Fibroblast of skin of left quadriceps (primary cell): Measurements from ENCODE around the gene GDNF.
A peak's percentile ranks its signal among the peaks of the same experiment; 100 is the strongest.
"Not testable (repeated sequence)": the region's sequence is repeated elsewhere in the genome, so short reads cannot be mapped to it uniquely, and the experiment has no call there.

Experiments used
- DNase-seq, 2 experiments: peaks; one replicate each; pipeline ENCODE4 v3.0.0-alpha.2; 2013; ENCODE audit warnings: low read depth in 2 of 2

Gene GDNF

DNA sequence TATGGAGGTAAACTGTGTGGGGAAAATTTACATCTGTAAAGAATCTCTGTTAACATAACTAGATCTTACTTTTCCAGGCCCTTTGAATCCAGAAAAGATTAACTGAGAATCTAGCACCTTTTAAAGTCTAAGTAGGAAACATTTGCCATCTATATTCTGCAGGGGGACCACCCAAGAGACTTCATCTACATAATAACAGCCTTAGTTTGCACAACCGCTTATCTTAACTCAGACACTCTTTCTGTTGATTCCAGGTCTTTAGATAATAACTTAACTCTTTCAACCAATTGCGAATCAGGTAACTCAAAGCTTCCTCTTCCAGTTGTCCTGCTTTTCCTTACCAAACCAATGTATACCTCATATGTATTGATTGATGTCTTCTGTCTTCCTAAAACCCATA lies 53.4 kb downstream of the GDNF start:
- DNase-seq = no peak

DNA sequence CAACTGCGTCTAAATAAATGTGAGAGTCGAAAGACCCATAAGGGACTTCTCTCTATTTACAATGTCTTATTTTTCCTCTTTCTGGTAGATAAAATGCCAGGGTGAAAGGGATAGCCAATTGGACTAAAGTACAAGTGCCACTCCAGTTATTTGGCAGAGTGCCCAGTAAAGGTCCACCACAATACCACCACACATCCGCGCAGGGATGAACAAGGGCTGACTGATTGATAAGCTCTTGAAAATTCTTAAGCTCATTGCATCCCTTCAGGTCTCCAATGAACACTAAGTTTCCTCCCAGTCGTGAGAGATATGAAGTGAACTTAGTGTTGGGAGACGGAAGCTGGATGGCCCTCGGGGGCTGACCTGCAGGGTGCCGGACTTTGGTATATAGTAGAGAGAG lies 58.4 kb downstream of the GDNF start:
- not testable (repeated sequence) for DNase-seq

DNA sequence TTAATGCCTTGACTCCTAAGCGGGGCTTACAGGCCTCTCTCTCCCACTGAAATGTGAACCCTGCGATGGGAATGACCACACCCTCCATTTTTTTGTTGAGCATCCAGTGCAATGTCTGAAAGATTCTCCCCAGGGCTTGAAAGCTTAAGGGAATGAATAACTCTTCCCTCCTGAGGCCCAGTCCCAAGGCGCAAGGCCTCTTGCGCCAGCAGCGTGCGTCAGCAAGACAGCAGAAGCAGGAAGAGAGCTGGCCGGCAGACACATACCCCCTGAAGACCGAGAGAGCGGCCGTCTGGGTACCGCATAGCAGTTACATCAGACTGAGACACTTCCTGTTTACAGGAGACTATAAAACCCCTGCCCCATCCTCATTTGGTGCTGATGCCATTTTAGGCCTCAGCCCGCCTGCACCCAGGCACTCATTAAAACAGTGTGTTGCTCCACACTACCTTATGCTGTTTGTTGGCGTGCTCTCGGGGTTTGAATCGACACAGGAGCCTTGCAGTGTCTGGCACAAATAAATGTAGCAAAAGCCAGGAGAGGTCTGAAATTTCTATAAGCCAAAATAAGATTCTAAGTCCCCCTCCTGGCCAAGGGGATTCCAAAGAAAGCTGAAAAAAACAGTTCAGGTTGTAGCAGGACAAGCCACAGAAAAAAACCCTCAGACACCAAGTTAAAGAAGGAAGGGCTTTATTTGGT lies 62.3 kb downstream of the GDNF start:
- no peak for DNase-seq

DNA sequence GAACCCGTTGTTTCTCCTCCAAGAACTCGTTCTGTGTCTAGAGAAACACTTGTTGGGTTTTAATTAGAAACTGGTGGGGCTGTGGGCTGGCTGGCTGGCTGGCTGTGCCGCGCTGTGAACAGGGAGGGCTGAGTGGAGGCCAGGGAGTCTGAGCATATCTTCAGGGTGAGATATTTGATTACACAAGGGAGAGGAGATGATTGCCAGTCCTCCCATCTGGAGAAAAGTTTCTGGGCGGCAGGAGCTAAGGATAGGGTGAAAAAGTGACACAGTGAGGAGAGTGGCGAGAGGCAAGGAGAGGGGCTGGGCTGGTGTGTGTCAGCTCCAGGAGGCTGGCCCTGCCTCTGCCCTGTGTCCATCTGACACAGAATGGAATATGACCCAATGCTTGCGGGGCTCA lies 63.0 kb downstream of the GDNF start:
- peak; percentile 83 to 85 for DNase-seq

DNA sequence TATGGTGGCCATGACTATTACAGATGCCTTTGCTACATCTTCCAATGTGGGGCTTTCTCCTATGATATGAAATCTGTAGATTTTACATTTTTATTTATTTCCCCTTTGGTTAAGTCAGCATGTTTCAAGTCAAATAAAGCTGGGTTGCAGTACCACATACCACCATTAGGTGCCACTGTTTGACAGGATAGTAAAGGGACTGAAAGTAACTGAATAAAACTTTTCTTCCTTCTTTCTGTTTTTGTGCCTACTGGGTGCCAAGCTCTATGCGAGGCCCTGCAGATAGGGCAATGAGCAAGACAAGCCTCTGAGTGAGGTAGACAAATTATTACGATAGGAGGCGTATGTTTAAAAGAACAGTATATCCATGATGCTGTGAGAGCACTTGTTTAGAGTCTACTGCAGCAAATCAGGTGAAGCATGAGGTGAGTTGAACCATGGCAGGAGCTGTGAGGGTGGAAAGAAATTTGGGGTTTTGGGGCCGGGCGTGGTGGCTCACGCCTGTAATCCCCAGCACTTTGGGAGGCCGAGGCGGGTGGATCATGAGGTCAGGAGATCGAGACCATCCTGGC lies 64.8 kb downstream of the GDNF start:
- DNase-seq = no peak

DNA sequence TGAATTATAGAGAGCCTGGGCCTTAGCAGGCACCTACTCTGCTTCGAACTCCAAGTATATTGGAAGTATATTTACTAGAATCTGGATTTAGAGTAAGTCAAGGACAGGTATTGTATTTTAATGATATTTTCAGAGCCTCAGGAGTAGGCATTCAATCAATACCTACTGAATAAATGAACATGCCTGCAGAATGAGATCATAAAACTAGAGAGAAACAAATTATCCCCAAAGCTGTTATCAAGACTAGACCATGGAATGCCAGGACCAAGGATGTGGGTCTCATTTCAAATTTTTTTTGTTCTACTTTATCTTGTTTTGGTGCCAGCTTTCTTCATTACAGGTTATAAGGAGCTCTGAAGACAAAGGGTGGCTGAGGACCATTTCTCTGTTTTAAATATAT lies 66.0 kb downstream of the GDNF start:
- DNase-seq = no peak

DNA sequence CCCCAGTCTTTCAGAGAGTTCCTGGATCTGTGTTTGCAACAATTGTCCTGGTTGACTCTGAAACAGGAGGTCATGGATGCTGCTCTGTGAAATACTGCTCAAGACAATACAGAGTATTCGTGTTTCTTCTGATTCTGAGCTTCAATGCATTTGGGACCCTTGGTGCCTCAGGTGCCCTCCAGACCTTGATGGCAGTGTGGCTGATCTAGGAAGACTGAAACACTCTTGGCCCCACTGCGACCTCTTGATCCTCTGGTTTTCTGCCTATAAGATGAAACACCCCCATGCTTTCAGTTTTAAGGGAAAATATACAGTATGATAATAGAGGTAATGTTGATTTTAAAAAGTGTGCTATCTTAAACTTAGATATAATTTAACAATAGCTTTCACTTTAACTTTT lies 67.6 kb downstream of the GDNF start:
- no peak for DNase-seq

DNA sequence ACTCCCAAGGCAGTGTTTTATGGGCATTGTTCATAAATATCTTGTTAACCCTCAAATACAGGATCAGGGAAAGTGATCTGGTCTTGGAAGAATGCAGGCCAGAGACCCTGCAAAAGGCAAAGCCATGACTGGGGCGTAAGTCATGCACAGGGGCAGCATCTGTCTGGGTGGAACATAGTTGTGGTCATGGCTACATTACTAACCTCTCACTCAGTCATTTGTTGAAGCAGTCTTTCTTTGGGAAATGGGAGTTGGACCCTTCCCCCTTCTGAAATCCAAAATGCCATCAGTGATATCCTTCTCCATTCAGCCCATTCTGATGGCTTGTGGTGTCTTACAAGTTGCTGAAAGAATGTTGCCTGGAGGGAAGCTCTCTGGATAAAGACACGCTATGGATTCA lies 68.1 kb downstream of the GDNF start:
- DNase-seq = peak; percentile 98

DNA sequence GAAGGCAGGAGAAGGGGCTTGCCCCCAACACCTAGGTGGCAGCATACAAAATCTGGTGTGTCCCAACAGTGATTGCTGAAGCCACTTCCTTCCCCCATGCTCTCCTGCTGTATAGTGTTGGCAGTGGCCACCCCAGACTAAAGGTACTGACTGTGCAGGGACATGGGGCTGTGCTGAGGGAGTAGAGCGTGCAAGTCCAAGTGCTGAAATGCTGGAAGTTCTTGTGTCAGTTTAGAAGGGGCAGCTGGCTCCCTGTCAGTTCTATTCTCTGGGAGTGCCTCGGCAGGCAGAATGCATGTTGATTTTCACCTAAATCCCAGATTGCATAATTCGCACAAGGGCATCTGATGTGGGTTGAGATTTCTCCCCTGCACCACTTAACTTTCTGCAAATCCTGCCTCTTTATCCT lies 68.6 kb downstream of the GDNF start:
- no peak for DNase-seq

DNA sequence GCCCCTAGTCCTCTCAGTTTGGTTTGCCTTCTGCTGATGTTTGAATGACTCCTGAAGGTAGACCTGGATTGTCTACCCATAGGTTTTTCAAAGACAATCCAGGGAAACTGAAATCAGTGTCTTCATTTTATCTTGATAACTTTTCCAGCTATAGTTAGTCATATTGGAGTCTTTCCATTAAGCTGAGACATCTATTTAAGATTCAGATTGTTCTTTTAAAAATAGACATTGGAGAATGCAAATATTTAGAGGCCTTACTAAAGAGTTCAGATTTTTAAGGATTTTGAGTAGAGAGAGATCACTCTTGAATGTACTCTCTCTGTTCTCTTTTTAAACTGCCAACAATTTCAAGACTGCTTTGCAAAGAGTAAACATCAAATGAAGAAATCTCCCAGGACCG lies 69.1 kb downstream of the GDNF start:
- DNase-seq = no peak

DNA sequence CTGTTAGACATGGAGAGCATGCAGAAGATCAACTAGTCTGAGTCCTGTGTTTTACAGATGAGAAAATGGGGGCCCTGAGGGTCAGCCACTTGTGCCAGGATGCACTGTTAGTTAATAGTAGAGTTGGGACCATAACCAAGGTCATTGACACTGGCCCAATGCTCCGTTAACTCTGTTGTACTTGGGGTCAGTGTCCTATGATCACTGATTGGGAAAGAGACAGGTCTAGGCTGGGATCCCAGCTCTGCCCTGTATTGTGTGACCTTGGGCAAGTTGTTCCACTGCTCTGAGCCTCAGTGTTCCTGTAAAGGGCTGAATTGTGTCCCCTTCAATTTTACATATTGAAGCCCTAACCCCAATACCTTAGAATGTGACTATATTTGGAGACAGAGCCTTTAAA lies 70.0 kb downstream of the GDNF start:
- no peak for DNase-seq

DNA sequence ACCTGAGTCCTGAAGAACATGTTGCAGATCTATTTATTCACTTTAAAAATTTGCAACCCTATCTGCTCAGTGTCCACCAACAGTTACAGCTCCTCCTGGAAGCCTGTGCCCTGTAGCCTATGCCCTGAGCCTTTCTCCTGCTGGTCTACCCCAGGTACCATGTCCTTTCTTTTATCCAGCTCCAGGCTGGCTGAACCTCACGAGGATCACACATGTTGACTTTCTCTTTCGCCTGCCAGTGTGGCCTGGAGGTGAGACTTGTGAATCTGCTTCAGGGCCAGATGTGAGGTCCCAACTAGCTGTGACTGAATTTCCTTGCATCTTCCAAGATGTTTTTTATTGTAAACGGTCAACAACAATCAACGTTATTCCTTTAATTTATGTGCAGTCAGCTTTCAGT lies 70.7 kb downstream of the GDNF start:
- DNase-seq = no peak

DNA sequence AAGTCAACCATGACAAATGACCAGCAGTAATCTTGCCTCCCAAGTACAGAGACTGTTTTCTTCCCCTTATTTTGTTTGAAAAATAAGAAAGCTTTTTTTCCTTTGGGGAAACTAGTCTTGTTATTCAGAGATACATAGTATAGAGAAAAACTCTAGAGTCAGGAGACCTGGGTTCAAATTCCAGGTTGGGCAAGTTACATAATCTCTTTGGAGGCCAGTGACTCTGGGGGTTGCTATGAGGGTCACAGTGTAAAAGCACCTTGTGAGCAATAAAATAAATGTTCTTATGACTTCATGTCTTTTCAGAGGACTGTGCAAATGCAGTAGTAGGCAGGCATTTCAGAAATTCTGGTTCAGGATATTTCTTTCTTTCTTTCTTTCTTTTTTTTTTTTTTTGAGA lies 71.5 kb downstream of the GDNF start:
- no peak for DNase-seq

DNA sequence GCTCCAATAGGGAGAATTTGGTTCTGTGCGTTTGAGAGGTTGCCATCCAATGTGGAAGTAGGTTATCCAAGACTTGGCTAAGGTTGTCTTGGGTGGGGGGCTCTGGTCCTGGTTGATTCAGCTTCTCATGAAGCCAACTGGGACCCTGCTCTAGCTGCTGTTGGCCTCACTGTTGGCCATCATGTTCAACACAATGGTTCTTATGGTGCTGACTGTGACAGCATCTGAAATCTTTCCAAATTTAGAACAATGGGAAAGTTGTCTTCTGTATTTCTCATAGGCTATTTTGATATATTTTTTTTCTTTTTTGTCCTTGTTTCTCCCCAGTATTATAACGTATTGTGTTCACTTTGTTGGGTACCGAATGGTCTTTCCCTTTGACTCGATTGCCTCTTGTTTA lies 71.9 kb downstream of the GDNF start:
- no peak for DNase-seq

DNA sequence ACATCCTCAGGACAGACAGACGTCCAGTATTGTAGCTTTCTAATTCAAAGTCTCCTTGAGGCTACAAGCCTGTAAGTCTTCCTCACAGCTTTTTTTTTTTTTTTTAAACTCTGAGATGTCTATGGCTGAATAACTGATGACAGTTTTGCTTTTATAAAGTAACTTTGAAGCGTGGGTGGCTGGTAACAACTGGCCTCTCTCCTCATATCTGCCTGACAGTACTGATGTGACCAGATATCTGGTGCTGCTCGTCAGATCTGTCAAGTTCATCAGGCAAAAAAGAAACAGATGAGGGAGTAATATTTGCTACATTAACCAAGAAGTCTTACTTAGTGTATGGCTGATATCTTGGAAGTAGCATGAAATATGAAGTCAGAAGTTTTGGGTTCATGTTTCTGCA lies 72.6 kb downstream of the GDNF start:
- no peak for DNase-seq
